ENCODE results near the gene RNF40.

Gene RNF40

GRCh38 chr16:30773826-30774225 lies 11.7 kb downstream of the RNF40 start:
- Histone ChIP-seq H3K4me3 (ENCODE audit: low read length) (no peak overlapping the region), H3K9me3 (ENCODE audit: low read length) (no peaks in the 10 kb centered on the region), H2AFZ (ENCODE audit: low read depth, low read length) (no peak overlapping the region), H3K36me3 (ENCODE audit: insufficient read depth, low read length) (peaks cover 53% of the 10 kb centered on the region), H3K27me3 (ENCODE audit: insufficient read depth, low read length) (no peaks in the 10 kb centered on the region), H3K4me1 (ENCODE audit: insufficient read depth, low read length) (peaks cover 21% of the 10 kb centered on the region)

GRCh38 chr16:30774367-30775130 lies 12.4 kb downstream of the RNF40 start:
- Histone ChIP-seq H2AFZ (ENCODE audit: low read depth, low read length) (no peak overlapping the region), H3K27me3 (ENCODE audit: insufficient read depth, low read length) (no peaks in the 10 kb centered on the region), H3K36me3 (ENCODE audit: insufficient read depth, low read length) (peaks cover 46% of the 10 kb centered on the region), H3K4me3 (ENCODE audit: low read length) (peak overlapping the region; percentile 82), H3K4me1 (ENCODE audit: insufficient read depth, low read length) (peaks cover 21% of the 10 kb centered on the region), H3K9me3 (ENCODE audit: low read length) (no peaks in the 10 kb centered on the region)

GRCh38 chr16:30775131-30775391 lies 12.9 kb downstream of the RNF40 start:
- Histone ChIP-seq H3K27me3 (ENCODE audit: insufficient read depth, low read length) (no peaks in the 10 kb centered on the region), H3K36me3 (ENCODE audit: insufficient read depth, low read length) (peaks cover 46% of the 10 kb centered on the region), H3K9me3 (ENCODE audit: low read length) (no peaks in the 10 kb centered on the region), H3K4me3 (ENCODE audit: low read length) (peak overlapping the region; percentile 82), H2AFZ (ENCODE audit: low read depth, low read length) (no peak overlapping the region), H3K4me1 (ENCODE audit: insufficient read depth, low read length) (peaks cover 21% of the 10 kb centered on the region)

- Histone ChIP-seq H2AFZ (ENCODE audit: low read depth, low read length) (no peak overlapping the region), H3K9me3 (ENCODE audit: low read length) (no peaks in the 10 kb centered on the region), H3K4me1 (ENCODE audit: insufficient read depth, low read length) (peaks cover 21% of the 10 kb centered on the region), H3K36me3 (ENCODE audit: insufficient read depth, low read length) (peaks cover 45% of the 10 kb centered on the region), H3K27me3 (ENCODE audit: insufficient read depth, low read length) (no peaks in the 10 kb centered on the region), H3K4me3 (ENCODE audit: low read length) (peak overlapping the region; percentile 82)
These were observed 13.5 kb downstream of the RNF40 start for GRCh38 chr16:30775392-30776188.

GRCh38 chr16:30777591-30778297 lies 15.6 kb downstream of the RNF40 start:
- peaks cover 41% of the 10 kb centered on the region for H3K36me3 ChIP-seq (ENCODE audit: insufficient read depth, low read length)
- H2AFZ ChIP-seq (ENCODE audit: low read depth, low read length) = no peak overlapping the region
- no peak overlapping the region for H3K4me3 ChIP-seq (ENCODE audit: low read length)
- peaks cover 21% of the 10 kb centered on the region for H3K4me1 ChIP-seq (ENCODE audit: insufficient read depth, low read length)
- no peaks in the 10 kb centered on the region for H3K27me3 ChIP-seq (ENCODE audit: insufficient read depth, low read length)
- H3K9me3 ChIP-seq (ENCODE audit: low read length) = no peaks in the 10 kb centered on the region

- Histone ChIP-seq H2AFZ (ENCODE audit: low read depth, low read length) (no peak overlapping the region), H3K36me3 (ENCODE audit: insufficient read depth, low read length) (peaks cover 41% of the 10 kb centered on the region), H3K9me3 (ENCODE audit: low read length) (no peaks in the 10 kb centered on the region), H3K4me1 (ENCODE audit: insufficient read depth, low read length) (peaks cover 21% of the 10 kb centered on the region), H3K27me3 (ENCODE audit: insufficient read depth, low read length) (no peaks in the 10 kb centered on the region), H3K4me3 (ENCODE audit: low read length) (no peak overlapping the region)
These were observed 16.6 kb downstream of the RNF40 start for GRCh38 chr16:30778549-30779244.

GRCh38 chr16:30779596-30779995 lies 17.5 kb downstream of the RNF40 start:
- H3K36me3 ChIP-seq (ENCODE audit: insufficient read depth, low read length) = peaks cover 36% of the 10 kb centered on the region

GRCh38 chr16:30780021-30780420 lies 17.9 kb downstream of the RNF40 start:
- Histone ChIP-seq H3K36me3 (ENCODE audit: insufficient read depth, low read length) (peaks cover 37% of the 10 kb centered on the region), H2AFZ (ENCODE audit: low read depth, low read length) (no peak overlapping the region), H3K4me3 (ENCODE audit: low read length) (no peak overlapping the region), H3K4me1 (ENCODE audit: insufficient read depth, low read length) (peaks cover 16% of the 10 kb centered on the region), H3K9me3 (ENCODE audit: low read length) (no peaks in the 10 kb centered on the region), H3K27me3 (ENCODE audit: insufficient read depth, low read length) (no peaks in the 10 kb centered on the region)

More at GRCh38 chr16:30779596-30779995, 17.5 kb downstream of the RNF40 start:
- H3K27me3 ChIP-seq (ENCODE audit: insufficient read depth, low read length) = no peaks in the 10 kb centered on the region
- no peak overlapping the region for H2AFZ ChIP-seq (ENCODE audit: low read depth, low read length)
- H3K4me3 ChIP-seq (ENCODE audit: low read length) = no peak overlapping the region
- H3K9me3 ChIP-seq (ENCODE audit: low read length) = no peaks in the 10 kb centered on the region
- H3K4me1 ChIP-seq (ENCODE audit: insufficient read depth, low read length) = peaks cover 18% of the 10 kb centered on the region

GRCh38 chr16:30780549-30780948 lies 18.4 kb downstream of the RNF40 start:
- Histone ChIP-seq H2AFZ (ENCODE audit: low read depth, low read length) (no peak overlapping the region), H3K9me3 (ENCODE audit: low read length) (no peaks in the 10 kb centered on the region), H3K4me1 (ENCODE audit: insufficient read depth, low read length) (peaks cover 17% of the 10 kb centered on the region), H3K4me3 (ENCODE audit: low read length) (no peak overlapping the region), H3K27me3 (ENCODE audit: insufficient read depth, low read length) (no peaks in the 10 kb centered on the region), H3K36me3 (ENCODE audit: insufficient read depth, low read length) (peaks cover 43% of the 10 kb centered on the region)

- Histone ChIP-seq H2AFZ (ENCODE audit: low read depth, low read length) (no peak overlapping the region), H3K36me3 (ENCODE audit: insufficient read depth, low read length) (peaks cover 43% of the 10 kb centered on the region), H3K27me3 (ENCODE audit: insufficient read depth, low read length) (no peaks in the 10 kb centered on the region), H3K4me3 (ENCODE audit: low read length) (no peak overlapping the region), H3K4me1 (ENCODE audit: insufficient read depth, low read length) (peaks cover 22% of the 10 kb centered on the region), H3K9me3 (ENCODE audit: low read length) (no peaks in the 10 kb centered on the region)
These were observed 20.6 kb downstream of the RNF40 start for GRCh38 chr16:30782486-30783279.

- Histone ChIP-seq H3K4me1 (ENCODE audit: insufficient read depth, low read length) (peaks cover 18% of the 10 kb centered on the region), H3K27me3 (ENCODE audit: insufficient read depth, low read length) (no peaks in the 10 kb centered on the region), H3K36me3 (ENCODE audit: insufficient read depth, low read length) (peaks cover 43% of the 10 kb centered on the region), H3K9me3 (ENCODE audit: low read length) (no peaks in the 10 kb centered on the region), H2AFZ (ENCODE audit: low read depth, low read length) (no peak overlapping the region), H3K4me3 (ENCODE audit: low read length) (no peak overlapping the region)
These were observed 21.4 kb downstream of the RNF40 start for GRCh38 chr16:30783280-30784109.
